Activated CD4-positive, alpha-beta T cell treated with anti-CD3 and anti-CD28 coated beads for 48 hours (primary cell): ENCODE measurements around the gene POLDIP3.
"Not testable (repeated sequence)": the region's sequence is repeated elsewhere in the genome, so short reads cannot be mapped to it uniquely, and the experiment has no call there.

Experiments
- DNase-seq: peaks from one replicate; pipeline ENCODE4 v3.0.0-alpha.2; 2020

The POLDIP3 gene

GRCh38 chr22:42619261-42620063 is 4.8 kb upstream of the POLDIP3 start:
- no peak for DNase-seq

GRCh38 chr22:42617155-42617983 is 2.7 kb upstream of the POLDIP3 start:
- no peak for DNase-seq

- not testable (repeated sequence) for DNase-seq
Observed at GRCh38 chr22:42615860-42616175, 1.1 kb upstream of the POLDIP3 start.

- peak; percentile 94 for DNase-seq
Observed at GRCh38 chr22:42615092-42615859, 593 bp upstream of the POLDIP3 start.

- DNase-seq: peak; percentile 28
Observed at GRCh38 chr22:42613872-42614301, 796 bp downstream of the POLDIP3 start.

- DNase-seq: no peak
Observed at GRCh38 chr22:42612336-42612735, 2.3 kb downstream of the POLDIP3 start.

GRCh38 chr22:42611051-42611450 is 3.6 kb downstream of the POLDIP3 start:
- peak; percentile 31 for DNase-seq

- DNase-seq: no peak
Observed at GRCh38 chr22:42610186-42610585, 4.5 kb downstream of the POLDIP3 start.

GRCh38 chr22:42608823-42609361 is 5.8 kb downstream of the POLDIP3 start:
- DNase-seq: peak; percentile 27

GRCh38 chr22:42608136-42608822 is 6.4 kb downstream of the POLDIP3 start:
- no peak for DNase-seq

- DNase-seq: not testable (repeated sequence)
Observed at GRCh38 chr22:42607641-42608040, 7.0 kb downstream of the POLDIP3 start.

GRCh38 chr22:42604403-42604802 is 10.3 kb downstream of the POLDIP3 start:
- DNase-seq: no peak

- DNase-seq: no peak
Observed at GRCh38 chr22:42603427-42603826, 11.3 kb downstream of the POLDIP3 start.

- DNase-seq: no peak
Observed at GRCh38 chr22:42602470-42602869, 12.2 kb downstream of the POLDIP3 start.

- no peak for DNase-seq
Observed at GRCh38 chr22:42601879-42602465, 12.7 kb downstream of the POLDIP3 start.

GRCh38 chr22:42596863-42597530 is 17.7 kb downstream of the POLDIP3 start:
- no peak for DNase-seq

- no peak for DNase-seq
Observed at GRCh38 chr22:42596336-42596735, 18.3 kb downstream of the POLDIP3 start.

- no peak for DNase-seq
Observed at GRCh38 chr22:42595434-42595833, 19.2 kb downstream of the POLDIP3 start.

GRCh38 chr22:42591987-42592386 is 22.7 kb downstream of the POLDIP3 start:
- no peak for DNase-seq

- DNase-seq: no peak
Observed at GRCh38 chr22:42587588-42588175, 27.0 kb downstream of the POLDIP3 start.

GRCh38 chr22:42586381-42586780 is 28.3 kb downstream of the POLDIP3 start:
- DNase-seq: no peak
